ENCODE data around the gene BICDL2.
"Not testable (repeated sequence)": the region's sequence is repeated elsewhere in the genome, so short reads cannot be mapped to it uniquely, and the experiment has no call there.

The BICDL2 gene

GRCh38 chr16:3063625-3064386 lies 27.1 kb upstream of the BICDL2 start:
- DNase-seq (ENCODE audit: low spot score): no peak

- DNase-seq (ENCODE audit: low spot score): no peak
These were observed 25.8 kb upstream of the BICDL2 start for GRCh38 chr16:3062553-3062952.

- no peak for DNase-seq (ENCODE audit: low spot score)
These were observed 23.8 kb upstream of the BICDL2 start for GRCh38 chr16:3060339-3061127.

- no peak for DNase-seq (ENCODE audit: low spot score)
These were observed 23.0 kb upstream of the BICDL2 start for GRCh38 chr16:3059723-3060242.

GRCh38 chr16:3059041-3059722 lies 22.4 kb upstream of the BICDL2 start:
- peak; percentile 98 for DNase-seq (ENCODE audit: low spot score)

GRCh38 chr16:3058139-3059030 lies 21.6 kb upstream of the BICDL2 start:
- DNase-seq (ENCODE audit: low spot score): peak; percentile 66

GRCh38 chr16:3057181-3058138 lies 20.7 kb upstream of the BICDL2 start:
- no peak for DNase-seq (ENCODE audit: low spot score)

GRCh38 chr16:3056336-3057180 lies 19.8 kb upstream of the BICDL2 start:
- no peak for DNase-seq (ENCODE audit: low spot score)

- DNase-seq (ENCODE audit: low spot score): not testable (repeated sequence)
These were observed 19.0 kb upstream of the BICDL2 start for GRCh38 chr16:3055734-3056115.

GRCh38 chr16:3054965-3055733 lies 18.4 kb upstream of the BICDL2 start:
- DNase-seq (ENCODE audit: low spot score): no peak

GRCh38 chr16:3053330-3053710 lies 16.6 kb upstream of the BICDL2 start:
- DNase-seq (ENCODE audit: low spot score): not testable (repeated sequence)

- not testable (repeated sequence) for DNase-seq (ENCODE audit: low spot score)
These were observed 16.0 kb upstream of the BICDL2 start for GRCh38 chr16:3052571-3053329.

- DNase-seq (ENCODE audit: low spot score): no peak
These were observed 14.8 kb upstream of the BICDL2 start for GRCh38 chr16:3051494-3051893.

GRCh38 chr16:3051009-3051408 lies 14.3 kb upstream of the BICDL2 start:
- no peak for DNase-seq (ENCODE audit: low spot score)

GRCh38 chr16:3050487-3050886 lies 13.7 kb upstream of the BICDL2 start:
- no peak for DNase-seq (ENCODE audit: low spot score)

- DNase-seq (ENCODE audit: low spot score): no peak
These were observed 13.3 kb upstream of the BICDL2 start for GRCh38 chr16:3049921-3050481.

- no peak for DNase-seq (ENCODE audit: low spot score)
These were observed 10.6 kb upstream of the BICDL2 start for GRCh38 chr16:3047387-3047720.

All from D341Med (cell line).